Measurements from ENCODE around the gene CER1.
A peak's percentile ranks its signal among the peaks of the same experiment; 100 is the strongest.

CER1 gene, protein sequence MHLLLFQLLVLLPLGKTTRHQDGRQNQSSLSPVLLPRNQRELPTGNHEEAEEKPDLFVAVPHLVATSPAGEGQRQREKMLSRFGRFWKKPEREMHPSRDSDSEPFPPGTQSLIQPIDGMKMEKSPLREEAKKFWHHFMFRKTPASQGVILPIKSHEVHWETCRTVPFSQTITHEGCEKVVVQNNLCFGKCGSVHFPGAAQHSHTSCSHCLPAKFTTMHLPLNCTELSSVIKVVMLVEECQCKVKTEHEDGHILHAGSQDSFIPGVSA

DNA sequence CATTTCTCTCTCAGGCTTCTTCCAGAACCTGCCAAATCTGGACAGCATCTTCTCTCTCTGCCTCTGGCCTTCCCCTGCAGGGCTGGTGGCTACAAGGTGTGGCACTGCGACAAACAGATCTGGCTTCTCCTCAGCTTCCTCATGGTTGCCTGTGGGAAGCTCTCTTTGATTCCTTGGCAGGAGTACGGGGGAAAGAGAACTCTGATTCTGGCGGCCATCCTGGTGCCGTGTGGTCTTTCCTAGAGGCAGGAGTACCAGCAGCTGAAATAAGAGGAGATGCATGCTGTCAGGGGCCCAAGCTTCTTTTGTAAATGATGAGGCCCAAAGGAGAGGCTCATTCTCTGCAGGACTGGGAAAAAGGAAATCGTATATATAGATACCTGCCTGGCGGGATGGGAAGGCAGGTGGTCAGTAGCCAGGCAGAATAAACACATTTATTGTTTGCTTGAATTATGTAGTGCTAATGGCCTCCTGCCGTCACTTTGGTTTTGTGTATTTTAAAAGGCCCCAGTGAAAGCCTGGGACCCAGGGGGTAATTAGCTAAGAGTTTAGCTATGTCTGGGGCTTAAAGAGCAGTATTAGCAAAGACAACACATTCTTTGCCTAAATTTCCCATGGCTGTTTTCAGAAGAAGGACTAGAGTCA is at the start of gene CER1:
CER1 (minus strand) TSS at position 343 of the 645 bp plus-strand sequence; CDS start at position 282, 61 bp downstream.
- DNase-seq: no peak

DNA sequence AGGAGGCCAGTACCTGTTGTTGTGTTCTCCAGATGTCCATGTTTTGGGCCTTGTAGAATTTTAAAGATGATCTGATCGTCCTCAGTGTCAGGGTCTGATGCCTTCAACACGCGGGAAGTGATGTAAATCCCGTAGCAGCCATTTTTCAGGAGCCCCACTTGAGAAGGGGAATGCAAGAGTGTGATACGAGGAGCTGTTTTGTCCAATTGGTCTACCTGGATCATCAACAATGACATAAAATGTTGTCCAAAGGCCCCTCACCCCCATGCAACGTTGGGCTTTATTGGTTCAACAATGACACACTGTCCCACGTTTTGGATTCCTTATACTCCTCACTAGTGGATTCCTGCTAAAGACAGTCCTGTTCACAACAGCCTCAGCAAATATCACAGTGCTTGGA is 48.1 kb upstream of the CER1 start:
- no peak for DNase-seq

DNA sequence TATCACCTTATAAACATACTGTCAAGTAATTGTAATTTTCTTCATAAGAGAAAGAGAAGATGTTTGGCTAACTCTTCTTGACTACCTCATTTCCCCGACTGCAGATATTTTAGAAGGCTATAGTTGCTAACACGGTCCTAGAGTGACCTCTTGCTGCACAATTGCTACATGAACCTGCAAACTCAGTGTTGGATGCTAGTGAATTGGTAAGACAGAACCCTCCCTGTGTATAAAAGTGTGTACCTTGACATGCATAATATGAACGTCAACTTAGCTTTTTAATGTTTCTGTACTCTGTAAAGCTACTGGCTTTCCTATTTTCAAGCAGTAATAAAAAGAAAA is 46.7 kb upstream of the CER1 start:
- peak; percentile 57 for DNase-seq

DNA sequence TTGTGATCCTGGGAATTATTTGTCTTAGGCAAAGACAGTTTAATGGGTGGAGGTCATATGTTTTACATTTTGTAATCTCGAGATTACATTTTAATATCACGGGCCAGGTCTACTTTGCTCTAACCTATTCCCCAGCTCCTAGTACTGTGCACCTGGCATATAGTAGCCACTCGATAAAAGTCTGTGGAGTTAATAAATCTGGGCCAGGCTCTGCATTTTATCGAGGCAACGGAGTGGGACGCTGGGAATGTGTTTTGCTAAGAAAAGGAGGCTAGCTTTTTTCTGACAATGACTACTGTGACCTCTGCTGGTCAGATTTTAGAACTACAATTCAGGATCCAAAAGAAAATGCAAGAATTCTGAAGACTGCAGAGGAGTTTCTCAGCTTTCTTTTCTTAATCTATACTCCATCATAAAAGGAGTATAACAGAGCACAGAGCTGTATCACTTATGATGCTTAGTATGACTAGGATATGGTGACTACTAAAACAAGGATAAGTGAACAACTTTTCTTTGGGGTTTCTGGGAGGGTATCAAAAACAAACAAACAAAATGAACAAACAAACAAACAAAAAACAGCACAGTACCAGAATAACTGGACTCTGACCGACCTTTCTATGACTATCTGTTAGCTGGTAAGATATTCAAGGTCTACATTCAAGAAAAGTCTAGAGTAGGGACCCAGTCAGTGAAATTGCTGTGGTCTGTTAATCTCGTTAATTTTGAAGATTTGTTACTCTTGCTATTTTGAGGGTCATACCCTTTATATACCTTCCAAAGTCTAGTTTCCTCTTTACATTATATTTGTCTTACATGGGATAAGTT is 46.1 kb upstream of the CER1 start:
- peak; percentile 59 for DNase-seq

DNA sequence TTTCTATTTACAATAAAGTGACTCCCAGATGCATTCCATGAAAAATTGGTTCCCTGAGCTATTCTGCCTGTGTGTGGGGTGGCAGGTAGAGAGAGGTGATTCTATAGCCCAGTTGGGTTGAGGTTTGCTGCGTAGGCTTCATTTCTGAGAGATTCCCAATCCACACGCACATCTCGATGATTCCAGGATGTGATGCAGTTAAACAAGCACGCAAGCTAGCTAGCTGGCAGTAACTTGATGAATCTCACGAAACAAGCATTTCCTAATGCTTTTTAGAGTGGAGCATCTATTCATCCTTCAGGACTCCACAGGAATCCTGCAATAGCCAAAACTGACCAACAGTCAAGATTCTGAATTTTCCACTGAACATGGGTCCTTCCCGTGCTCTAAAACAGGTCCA is 43.8 kb upstream of the CER1 start:
- no peak for DNase-seq

DNA sequence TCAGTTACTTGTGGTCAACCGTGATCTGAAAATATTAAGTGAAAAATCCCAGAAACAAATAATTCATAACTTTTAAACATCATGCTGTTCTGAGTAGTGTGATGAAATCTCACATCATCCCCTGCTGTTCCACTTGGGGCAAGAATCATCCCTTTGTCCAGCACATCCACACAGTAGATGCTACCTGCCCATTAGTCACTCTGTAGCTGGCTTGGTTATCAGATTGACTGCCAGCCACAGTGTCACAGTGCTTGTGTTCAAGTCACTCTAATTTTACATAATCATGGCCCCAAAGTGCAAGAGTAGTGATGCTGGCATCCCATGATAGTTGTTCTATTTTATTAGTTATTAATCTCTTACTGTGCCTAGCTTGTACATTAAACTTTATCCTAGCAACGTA is 39.1 kb upstream of the CER1 start:
- no peak for DNase-seq

DNA sequence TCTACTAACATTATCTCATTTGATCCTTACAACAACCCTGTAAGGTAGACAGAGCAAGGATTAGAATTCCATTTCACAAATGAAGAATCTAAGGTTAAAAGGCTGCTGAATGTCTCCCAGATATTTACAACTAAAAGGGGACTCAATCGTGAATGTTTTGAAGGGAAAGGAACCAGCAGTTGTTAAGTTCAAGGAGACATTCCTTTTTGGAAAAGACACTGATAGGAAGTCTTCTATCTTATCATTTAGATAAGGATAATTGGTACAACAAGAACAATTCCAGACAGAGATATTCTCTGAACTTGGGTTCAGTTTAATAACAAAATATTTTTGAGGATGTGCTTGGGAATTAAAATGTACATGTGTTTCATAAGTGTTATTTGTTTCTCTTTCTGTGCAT is 37.5 kb upstream of the CER1 start:
- no peak for DNase-seq

DNA sequence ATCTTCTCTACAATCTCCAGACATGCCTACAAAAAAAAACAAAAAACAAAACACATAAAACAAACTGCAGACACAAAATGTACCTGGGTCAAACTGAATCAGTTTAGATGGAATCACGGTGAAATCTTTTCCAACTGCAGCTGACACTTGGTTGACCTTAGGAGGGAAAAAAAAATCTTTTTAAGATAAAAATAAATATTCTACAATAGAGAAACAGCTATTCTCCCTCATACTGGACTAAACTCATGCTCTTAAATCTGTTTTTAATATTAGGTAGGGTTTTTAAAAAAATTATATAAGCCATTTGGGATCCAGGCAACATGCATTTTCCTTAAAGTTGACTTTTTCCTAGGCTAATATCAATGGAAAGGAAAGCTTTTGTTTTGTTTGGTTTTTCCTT is 33.8 kb upstream of the CER1 start:
- DNase-seq: no peak

DNA sequence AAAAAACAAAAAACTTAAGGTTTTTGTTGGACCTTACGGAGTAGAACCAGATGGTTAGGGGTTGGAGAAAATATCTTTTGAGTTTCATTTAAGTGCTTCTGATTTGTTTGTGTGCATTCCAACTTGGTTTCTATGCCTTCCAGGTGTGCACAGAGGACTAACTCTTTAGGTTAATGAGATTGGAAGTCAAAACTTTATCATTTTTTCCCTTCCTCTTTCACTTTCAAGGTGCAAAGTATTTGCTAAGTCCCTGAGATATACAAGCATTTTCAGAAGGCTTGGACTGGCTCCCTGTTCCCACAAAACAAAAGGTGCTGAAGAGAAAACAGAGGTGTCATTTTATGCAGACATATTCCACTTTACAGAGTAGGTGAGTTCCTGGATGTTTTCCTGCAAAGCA is 30.3 kb upstream of the CER1 start:
- DNase-seq: no peak

DNA sequence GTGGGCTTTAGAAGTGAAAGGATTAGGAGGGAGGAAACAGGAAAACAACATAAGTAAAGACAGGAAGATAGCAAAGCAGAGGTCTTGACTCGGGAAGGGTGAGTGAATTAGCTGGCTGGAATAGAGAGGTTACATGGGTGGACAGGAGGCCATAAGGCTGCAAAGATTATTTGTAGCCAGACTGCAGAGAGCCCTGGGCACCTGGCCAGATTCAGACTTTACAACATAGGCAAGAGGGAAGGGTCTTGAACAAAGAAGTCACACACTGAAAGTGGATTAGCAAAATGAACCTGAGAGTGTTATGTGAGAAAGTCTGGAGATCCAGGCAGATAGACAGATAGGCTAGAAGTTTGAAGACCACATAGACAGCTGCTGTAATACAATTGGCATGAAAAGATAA is 29.7 kb upstream of the CER1 start:
- no peak for DNase-seq

DNA sequence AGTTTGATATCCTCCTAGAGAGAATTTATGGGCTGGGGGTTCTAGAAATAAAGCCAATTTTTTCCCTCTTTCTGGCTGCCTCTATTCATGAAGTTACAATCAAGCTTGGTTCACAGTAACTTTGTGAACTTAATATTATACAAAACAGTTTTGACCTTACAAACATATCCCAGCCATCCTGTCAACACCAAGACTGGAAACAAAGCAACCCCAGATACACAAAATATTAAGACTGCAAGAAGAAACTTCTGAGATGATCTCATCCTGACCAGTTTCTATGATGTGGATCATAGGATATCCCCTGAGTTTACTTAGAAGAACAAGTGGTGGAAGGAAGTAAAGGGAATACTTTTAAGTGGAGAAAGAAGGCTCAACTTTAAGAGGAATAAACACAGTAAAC is 28.3 kb upstream of the CER1 start:
- DNase-seq: no peak

DNA sequence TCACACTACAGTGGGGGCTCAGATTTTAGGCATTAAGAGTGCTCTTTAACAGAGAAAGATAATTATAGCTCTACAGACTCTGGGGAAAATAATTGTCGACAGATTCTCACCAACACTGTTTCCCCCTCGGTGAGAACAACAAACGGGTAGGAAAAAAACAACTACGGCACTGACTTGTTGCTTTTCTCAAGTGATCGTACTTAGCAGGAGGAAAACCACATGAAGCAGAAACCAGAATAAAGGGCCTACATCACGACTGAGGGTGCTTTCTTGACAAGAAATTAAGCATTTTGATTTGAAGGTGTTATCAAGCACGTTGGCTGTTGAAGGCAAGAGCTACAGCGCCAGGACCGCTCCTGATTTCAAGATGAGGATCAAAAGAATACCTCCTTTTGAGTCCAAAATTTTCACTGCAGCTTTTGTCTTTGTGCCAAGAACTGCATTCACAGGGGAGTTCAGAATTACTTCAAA is 27.2 kb upstream of the CER1 start:
- DNase-seq: no peak

DNA sequence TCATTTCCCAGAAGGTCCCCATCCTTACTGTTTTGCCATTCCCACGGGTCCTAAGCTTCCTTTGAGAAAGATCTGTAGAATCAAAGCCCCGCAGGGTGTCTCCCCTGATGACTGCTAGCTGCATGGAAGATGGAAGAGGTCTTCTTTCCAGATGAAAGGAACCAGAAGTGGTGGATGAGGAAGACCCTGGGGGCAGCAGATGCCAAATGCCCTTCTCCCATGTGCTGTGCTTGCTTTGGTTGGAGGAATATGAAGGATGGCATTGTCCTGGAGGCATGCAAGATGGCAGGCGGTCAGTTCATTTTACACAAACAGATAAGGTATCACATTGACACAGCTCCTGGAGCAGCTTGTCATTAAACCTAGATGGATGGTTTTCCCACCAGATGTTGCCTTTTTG is 25.8 kb upstream of the CER1 start:
- DNase-seq: no peak

DNA sequence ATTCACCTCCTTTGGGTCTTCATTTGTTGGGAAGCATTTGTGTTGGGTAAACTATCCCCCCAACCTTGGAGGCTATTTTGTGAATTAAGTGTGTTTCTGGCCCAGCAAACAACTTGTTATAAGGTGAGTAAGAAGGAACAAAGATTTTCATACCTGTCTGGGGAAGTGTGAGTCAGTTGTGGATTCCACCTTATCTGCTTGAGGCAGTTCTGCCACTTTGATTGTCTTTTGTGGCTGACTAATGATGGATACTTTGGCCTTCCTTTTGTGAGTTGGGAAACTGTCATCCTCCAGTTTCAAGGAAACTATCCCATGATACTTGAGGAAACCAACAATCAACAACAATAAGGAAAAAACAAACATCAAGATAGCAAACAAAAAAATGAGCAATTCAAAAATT is 24.6 kb upstream of the CER1 start:
- DNase-seq: no peak

DNA sequence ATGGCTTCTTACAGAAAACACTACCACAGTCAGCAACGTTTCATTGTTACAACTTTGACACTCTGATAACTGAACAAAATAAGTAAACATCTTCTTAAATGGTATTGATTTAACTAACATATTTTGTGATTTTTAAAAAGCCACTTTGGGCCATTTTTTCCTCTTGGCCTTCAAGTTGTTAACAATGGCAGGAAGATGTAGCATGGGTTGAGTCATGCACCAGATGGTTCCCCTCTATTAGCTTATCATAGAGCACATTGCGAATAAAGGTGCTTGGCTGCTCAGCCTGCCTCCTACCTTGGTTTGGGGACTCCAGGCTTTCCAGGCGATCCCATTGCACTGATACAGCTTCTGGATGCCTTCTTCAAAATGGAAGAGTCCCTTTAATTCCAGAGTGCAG is 24.1 kb upstream of the CER1 start:
- no peak for DNase-seq

DNA sequence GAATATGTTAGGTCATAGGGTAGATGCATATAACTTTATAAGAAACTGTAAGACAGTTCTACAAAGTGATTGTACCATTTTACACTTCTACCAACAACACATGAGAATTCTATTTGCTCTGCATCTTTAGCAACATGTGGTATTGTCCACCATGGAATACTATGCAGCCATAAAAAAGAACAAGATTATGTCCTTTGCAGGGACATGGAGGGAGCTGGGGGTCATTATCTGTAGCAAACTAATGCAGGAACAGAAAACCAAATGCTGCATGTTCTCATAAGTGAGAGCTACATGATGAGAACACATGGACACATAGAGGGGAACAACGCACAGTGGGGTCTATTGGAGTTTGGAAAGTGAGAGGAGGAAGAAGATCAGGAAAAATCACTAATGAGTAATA is 22.2 kb upstream of the CER1 start:
- no peak for DNase-seq

DNA sequence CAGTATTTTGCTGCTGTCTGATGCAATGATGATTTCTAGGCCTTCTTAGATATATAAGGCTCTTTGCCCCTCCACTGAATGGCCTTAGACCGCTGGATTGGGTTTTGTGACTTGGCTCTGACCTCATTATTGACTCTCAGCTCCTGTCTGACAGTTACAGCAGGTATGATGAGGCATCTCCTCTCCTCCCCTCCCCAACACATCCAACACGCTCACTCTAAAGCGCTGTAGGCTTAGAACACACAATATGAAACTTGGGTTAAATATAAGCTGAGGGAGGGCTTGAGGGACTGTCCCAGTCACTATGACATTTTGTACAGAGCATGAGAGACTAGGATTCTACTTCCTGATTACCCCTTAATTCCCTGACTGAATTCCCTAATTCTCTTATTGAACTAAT is 18.8 kb upstream of the CER1 start:
- no peak for DNase-seq

DNA sequence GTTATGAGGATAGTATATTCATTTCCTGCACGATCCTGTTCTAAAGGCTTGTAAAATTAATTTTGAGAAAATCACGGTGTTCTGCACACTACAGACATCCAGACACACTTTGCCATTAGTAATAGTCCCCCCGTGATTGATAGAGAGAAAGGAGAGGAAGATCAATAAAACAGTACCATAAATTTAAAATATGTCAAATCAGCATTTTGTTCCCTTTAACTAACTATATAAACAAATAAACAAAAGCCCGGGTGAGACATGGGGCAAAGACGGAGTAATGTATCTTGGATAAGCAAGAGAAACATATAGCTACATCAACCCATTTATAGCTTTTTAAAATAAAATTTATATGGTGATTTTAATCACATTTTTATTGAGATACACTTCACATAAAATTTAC is 10.6 kb upstream of the CER1 start:
- no peak for DNase-seq

DNA sequence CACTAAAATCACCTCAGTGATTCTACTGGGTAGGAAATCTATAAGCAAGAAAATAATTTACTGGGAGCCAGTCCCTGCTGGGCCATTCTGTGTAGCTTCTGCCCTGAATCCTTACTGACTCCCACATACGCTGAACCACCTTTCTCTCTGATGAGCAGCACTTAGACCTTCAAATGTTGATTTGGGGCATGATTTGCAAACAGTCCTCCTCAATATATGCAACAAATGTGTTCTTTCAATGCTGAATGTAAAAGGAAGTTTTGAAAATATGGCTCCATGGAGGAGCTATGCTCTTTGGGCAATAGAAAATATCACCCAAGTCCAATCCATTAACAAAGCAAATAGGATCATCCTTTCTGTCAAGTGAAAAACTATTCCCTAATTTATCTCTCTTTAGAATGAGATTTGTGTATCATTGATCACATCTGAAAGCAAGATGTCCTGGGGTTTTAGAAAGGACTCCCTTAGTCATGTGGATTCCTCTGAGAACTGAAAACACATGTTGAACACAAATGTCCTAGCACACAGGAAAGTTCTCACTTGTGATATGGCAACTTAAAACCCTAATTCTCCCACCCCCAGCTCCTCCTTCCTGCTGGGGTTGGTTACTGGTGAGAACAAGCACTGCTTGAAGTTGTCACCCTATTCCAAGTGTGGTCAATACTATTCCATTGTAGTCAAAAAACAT is 8.9 kb upstream of the CER1 start:
- DNase-seq: no peak

DNA sequence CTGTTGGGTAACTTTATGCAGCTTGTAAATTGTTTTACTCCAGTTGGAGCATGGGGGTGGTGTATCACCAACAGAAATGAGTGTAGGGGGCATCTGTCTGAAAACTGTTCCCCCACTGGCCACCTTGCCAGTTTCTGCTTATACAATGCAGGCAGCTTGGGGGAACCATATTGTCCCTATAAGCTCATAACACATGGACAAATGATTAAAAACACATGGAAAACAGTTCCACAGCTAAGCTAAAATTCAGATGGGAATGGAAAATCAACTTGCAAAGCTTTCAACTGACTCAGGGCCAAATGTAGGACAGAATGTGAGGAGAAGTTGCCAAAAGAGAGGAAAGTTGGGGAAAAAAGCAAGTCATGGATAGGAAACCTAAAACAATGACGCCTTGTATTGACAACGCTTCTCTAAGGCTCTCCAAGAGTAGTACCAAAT is 7.9 kb upstream of the CER1 start:
- DNase-seq: no peak

DNA sequence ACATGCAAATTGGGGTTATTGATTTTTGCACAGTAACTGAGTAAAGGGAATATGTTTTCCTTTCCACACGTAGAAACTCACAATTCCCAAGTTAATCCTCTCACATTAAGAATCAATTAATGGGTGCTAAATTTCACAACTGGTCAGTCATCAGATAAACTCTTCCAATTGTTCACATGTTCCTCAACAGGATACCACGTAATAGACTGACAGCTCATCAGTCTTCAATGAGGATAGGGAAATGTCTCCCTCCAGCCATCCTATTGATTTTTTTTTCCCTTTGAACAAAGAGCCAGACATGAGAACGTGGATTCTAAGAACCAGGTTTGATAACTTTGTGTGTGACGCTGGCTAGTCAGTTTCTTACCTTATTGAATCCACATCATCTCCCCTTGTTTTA is 768 bp upstream of the CER1 start:
- DNase-seq: no peak

DNA sequence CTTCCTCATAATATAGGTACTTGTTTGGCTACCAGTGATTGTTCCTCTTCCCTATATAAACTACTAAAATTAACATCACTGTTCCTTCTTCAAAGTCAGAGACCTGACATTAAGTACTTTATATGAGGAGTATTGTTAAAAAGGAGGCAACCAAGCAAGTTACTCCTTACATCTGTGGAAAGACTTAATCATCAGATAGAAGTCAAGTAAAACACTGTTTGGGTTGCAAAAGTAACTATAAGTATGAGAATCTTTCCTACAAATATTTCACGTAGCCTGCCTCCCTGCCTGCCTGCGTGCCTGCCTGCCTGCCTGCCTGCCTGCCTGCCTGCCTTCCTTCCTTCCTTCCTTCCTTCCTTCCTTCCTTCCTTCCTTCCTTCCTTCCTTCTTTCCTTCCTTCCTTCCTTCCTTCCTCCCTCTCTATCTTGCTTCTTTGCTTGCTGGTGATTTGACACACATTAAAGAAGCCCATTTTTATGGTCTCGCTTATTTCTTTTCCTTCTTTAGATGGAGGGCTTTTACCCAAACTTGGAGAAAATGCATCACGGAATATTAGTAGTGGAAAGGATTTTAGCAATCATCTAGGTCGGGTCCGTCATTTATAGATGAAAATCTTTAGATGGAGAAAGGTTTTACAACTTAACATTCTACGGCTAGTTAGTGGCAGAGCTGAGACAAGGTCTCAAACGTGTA is 3.2 kb downstream of the CER1 start:
- no peak for DNase-seq

DNA sequence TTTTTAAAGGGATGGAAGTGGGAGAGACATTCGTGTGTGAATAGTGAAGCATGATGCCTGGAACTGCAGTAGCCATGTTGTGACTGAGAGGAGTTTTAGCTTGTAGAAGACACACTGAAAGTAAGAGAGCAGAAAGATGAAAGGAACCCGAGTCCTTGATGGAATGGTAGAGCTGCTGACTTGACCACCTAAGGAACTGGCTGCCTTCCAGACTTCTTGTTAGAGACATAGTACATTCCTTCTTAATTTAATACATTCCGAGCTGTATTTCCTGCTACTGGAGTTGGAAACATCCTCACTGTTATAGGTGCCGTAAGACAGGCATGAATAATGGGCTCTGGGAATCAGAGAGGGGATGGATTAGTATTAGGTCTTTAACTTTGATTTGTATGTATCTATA is 7.4 kb downstream of the CER1 start:
- no peak for DNase-seq
